HG03196 (cell line): Measurements from ENCODE around the gene RILP.

Experiments used
- ATAC-seq: cut with Tn5 transposase; IDR thresholded peaks from one replicate; pipeline ENCODE4 v1.9.1; 2021; ENCODE audit not compliant: unreplicated experiment

Gene RILP

GRCh38 chr17:1648173-1648962 is 1.3 kb downstream of the RILP start:
- ATAC-seq, result no peak

GRCh38 chr17:1647802-1648171 is 1.9 kb downstream of the RILP start:
- no peak for ATAC-seq

GRCh38 chr17:1646199-1646875 is 3.3 kb downstream of the RILP start:
- ATAC-seq, result no peak

- ATAC-seq, result no peak
Measured at GRCh38 chr17:1645207-1646171, 4.2 kb downstream of the RILP start, which contains the start of gene SCARF1. Gene SCARF1, minus strand, starts transcription at chr17:1645732. Its CDS starts 35 bp downstream, at chr17:1645697.

GRCh38 chr17:1644493-1645206 is 5.0 kb downstream of the RILP start:
- no peak for ATAC-seq

- no peak for ATAC-seq
Measured at GRCh38 chr17:1643999-1644492, 5.6 kb downstream of the RILP start.

GRCh38 chr17:1643293-1643998 is 6.2 kb downstream of the RILP start:
- no peak for ATAC-seq

GRCh38 chr17:1641065-1641403 is 8.6 kb downstream of the RILP start:
- no peak for ATAC-seq

GRCh38 chr17:1640329-1641064 is 9.2 kb downstream of the RILP start:
- no peak for ATAC-seq

GRCh38 chr17:1639549-1640180 is 10.0 kb downstream of the RILP start:
- no peak for ATAC-seq

- no peak for ATAC-seq
Measured at GRCh38 chr17:1638624-1639300, 10.9 kb downstream of the RILP start.

- ATAC-seq, result no peak
Measured at GRCh38 chr17:1638171-1638590, 11.5 kb downstream of the RILP start.

GRCh38 chr17:1636732-1637285 is 12.9 kb downstream of the RILP start:
- no peak for ATAC-seq

- no peak for ATAC-seq
Measured at GRCh38 chr17:1635675-1636465, 13.8 kb downstream of the RILP start.

- no peak for ATAC-seq
Measured at GRCh38 chr17:1634841-1635650, 14.6 kb downstream of the RILP start.

- ATAC-seq, result no peak
Measured at GRCh38 chr17:1630662-1631061, 19.0 kb downstream of the RILP start.
